ENCODE measurements around the gene MYO18B. TPM values are rescaled to one million over a fixed set of nuclear protein-coding genes. Genes with fewer than 3 reads are reported as not detected.

MYO18B gene
- total RNA-seq, 1 donor = under 0.01 TPM

DNA sequence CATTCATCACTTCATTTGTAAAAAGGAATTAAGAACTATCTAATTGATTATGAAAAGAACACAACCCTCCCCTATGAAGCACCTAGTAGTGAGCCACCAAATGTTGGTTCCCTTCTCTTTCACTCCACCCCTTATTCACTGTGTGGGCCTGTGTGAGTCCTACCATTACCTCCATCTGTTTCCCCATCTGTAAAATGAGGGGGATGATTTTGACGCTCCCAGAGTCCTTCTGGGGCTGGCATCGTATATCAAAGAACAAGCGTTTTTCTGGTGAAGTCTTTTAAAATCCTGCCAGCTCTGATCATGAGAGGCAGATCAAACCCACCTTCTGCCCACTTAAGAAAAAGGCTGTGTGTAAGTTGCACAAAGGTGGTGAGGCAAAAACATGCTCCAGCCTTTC lies 330.6 kb downstream of the MYO18B start:
- H3K4me3 ChIP-seq (ENCODE audit: low read depth, low read length) = no peak overlapping the region
- no peak for DNase-seq (ENCODE audit: low read depth)
- TF ChIP-seq, protein P1, sequence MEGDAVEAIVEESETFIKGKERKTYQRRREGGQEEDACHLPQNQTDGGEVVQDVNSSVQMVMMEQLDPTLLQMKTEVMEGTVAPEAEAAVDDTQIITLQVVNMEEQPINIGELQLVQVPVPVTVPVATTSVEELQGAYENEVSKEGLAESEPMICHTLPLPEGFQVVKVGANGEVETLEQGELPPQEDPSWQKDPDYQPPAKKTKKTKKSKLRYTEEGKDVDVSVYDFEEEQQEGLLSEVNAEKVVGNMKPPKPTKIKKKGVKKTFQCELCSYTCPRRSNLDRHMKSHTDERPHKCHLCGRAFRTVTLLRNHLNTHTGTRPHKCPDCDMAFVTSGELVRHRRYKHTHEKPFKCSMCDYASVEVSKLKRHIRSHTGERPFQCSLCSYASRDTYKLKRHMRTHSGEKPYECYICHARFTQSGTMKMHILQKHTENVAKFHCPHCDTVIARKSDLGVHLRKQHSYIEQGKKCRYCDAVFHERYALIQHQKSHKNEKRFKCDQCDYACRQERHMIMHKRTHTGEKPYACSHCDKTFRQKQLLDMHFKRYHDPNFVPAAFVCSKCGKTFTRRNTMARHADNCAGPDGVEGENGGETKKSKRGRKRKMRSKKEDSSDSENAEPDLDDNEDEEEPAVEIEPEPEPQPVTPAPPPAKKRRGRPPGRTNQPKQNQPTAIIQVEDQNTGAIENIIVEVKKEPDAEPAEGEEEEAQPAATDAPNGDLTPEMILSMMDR (IDR thresholded peaks at IDR 0.05; ENCODE audit: insufficient read depth, low read depth, low read length) = no peak

DNA sequence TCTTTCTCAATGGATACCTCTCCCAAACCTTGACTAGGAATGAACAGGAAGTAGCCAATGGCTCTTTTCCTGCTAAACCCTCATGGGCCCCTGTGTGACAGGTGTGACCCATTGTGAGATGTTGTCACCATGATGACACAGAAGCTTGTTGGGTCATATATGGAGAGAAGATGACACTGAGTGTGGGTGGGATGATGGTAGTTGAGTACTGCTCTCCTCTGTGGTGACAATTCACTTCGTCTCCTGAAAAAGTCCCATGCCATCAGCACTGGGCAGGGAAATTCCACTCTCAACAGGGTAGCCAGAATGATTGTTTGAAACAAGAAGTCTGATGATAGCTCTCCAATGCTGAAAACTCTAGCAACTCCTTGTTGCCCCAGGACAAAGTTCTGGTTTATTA lies 333.3 kb downstream of the MYO18B start:
- no peak overlapping the region for H3K4me3 ChIP-seq (ENCODE audit: low read depth, low read length)
- TF ChIP-seq, protein P1 (IDR thresholded peaks at IDR 0.05; ENCODE audit: insufficient read depth, low read depth, low read length) = no peak
- DNase-seq (ENCODE audit: low read depth) = no peak

- DNase-seq (ENCODE audit: low read depth) = no peak
- TF ChIP-seq, protein P1 (IDR thresholded peaks at IDR 0.05; ENCODE audit: insufficient read depth, low read depth, low read length) = no peak
- no peak overlapping the region for H3K4me3 ChIP-seq (ENCODE audit: low read depth, low read length)
Measured at GRCh38 chr22:26079009-26079408, 337.0 kb downstream of the MYO18B start.

Small RNA genes lying within 50 kb of the gene (small RNA-seq; reads per million reads assigned to genes)
- gene RN7SKP169 (not detected), gene RNA5SP494 (not detected), gene Z98949.2 (not detected)

Other genes with a start within 250 kb of the MYO18B start
- gene GRK3, start 177.5 kb upstream of the MYO18B start, total RNA-seq = 1.6 and 1.7 TPM in 2 replicates